Esophagus squamous epithelium (tissue), 5 donors: ENCODE data around the gene STIMATE. TPM values are rescaled to one million over a fixed set of nuclear protein-coding genes. Genes with fewer than 3 reads are reported as not detected.

Source experiments
- DNase-seq: peaks from one replicate; lab custom pipeline; 2025; lab: John Stamatoyannopoulos, UW
- H3K27ac ChIP-seq, 4 donors: fragments of 200-600 bp; sonication (generic); one replicate each; pipeline ENCODE4 v1.5.1; 2016 to 2019; ENCODE audit warnings: mild to moderate bottlenecking in 1 of 4
- H3K27me3 ChIP-seq, 4 donors: fragments of 200-600 bp; sonication (generic); 1 replicate in 3 of 4; 2 replicates in 1 of 4; pipeline versions ENCODE4 v1.5.1 to v1.6.0; 2017 to 2021; ENCODE audit warnings: antibody characterized with exemption in 1 of 4
- H3K36me3 ChIP-seq, 3 donors: fragments of 200-600 bp; sonication (generic); one replicate each; pipeline ENCODE4 v1.5.1; 2016 to 2019
- H3K4me1 ChIP-seq, 3 donors: fragments of 200-600 bp; sonication (generic); one replicate each; pipeline ENCODE4 v1.5.1; 2017 to 2019
- H3K4me3 ChIP-seq, 4 donors: fragments of 200-600 bp; sonication (generic); 1 replicate in 3 of 4; 2 replicates in 1 of 4; pipeline ENCODE4 v1.5.1; 2016 to 2019; ENCODE audit warnings: mild to moderate bottlenecking in 2 of 4, moderate library complexity in 1 of 4
- H3K9me3 ChIP-seq, 3 donors: fragments of 200-600 bp; sonication (generic); one replicate each; pipeline ENCODE4 v1.5.1; 2016 to 2019
- POLR2A ChIP-seq, 4 donors: fragments of 450-650 bp; IDR thresholded peaks; one replicate each; pipeline ENCODE4 v1.6.1; 2017; ENCODE audit warnings: antibody characterized with exemption in 4 of 4, mild to moderate bottlenecking in 4 of 4, moderate library complexity in 3 of 4
- WGBS, 2 donors: methylation state at CpG; one replicate each; pipeline ENCODE4 v1.1.5; 2018; 5-methylcytosine and 5-hydroxymethylcytosine counted together
- intact Hi-C: fragments of 100-400 bp; cut with DNase I; formaldehyde crosslinking; loops from one replicate; pipeline ENCODE4 v1.15.0; 2022
- total RNA-seq, 4 donors: library from RNA; depleted of rRNA; stranded (reverse); fragments of >200 nt; gene quantifications; one replicate each; pipeline ENCODE4 v1.1.0, GENCODE V29; 2016
- TF ChIP-seq, protein P1 (sequence below), 6 experiments: fragments of 450-650 bp in 4 of 6; fragments of 200-600 bp in 2 of 6; sonication (generic) in 2 of 6; IDR thresholded peaks; one replicate each; pipeline ENCODE4 v1.5.1; 2016 to 2019; ENCODE audit warnings: antibody characterized with exemption in 6 of 6, mild to moderate bottlenecking in 4 of 6, moderate library complexity in 4 of 6
- donor health status: DM: yes; HTN: yes; CAD: no.

STIMATE gene
- total RNA-seq, 4 donors from 2014 or later, result 7.0 to 14.7 (median 12.4) TPM

DNA sequence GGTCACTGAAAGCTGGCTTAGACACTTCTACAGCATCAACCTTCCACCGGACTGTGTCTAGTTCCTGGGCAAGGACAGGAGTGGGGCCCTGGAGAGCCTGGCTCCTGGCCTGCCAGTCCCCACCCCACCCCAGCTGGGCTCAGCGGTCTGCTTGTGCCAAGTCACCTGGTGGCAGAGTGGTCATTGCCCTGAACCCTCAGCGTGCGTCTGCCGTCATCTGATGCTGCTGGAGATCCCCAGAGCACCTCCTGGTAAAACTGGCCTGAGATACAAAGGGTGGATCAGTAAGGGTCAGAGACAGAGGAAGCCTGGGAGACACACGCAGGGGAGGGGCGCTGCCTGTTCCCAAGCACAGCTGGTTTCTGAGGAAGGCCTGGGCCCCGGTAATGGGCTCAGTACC lies 83.5 kb downstream of the STIMATE start:
- WGBS, 2 donors, result 70% methylated on average over 2 of the region's 8 CpGs; no CpG with 5 or more reads in 1 of the 2 donors
- no peaks in the 10 kb centered on the region for H3K27me3 ChIP-seq
- no peak for DNase-seq
- H3K9me3 ChIP-seq, result no peaks in the 10 kb centered on the region
- TF ChIP-seq POLR2A (IDR thresholded peaks at IDR 0.05), result no peak
- no peaks in the 10 kb centered on the region for H3K4me1 ChIP-seq
- H3K4me3 ChIP-seq, result no peak overlapping the region
- no peaks in the 10 kb centered on the region for H3K36me3 ChIP-seq
- no peak overlapping the region for H3K27ac ChIP-seq
- intact Hi-C loops, result no loop called here

DNA sequence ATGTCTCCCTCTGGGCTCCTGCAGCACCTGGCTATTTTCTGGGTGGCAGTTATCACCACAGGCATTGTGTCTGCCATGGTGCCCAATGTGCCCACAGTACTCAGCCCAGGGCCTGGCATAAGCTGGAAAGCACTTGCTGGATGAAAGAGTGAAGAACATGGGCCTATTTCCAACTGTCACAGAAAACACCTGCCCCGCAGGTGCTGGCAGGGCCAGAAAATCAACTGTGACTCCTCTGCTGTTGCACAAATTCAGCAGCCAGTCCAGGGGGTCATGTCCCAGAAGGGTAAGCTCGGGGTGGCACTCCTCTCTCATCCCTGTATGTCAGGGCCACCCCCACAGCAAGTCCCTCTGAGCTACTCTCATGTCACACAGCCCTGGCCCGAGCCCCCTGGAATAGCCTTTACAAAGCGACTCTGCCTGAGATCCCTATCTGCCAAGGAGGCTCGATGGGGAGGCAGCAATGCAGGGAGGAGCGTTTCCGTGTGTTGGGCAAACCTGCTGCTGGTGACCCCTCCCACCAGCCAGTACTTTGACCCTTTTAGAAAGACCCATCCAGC lies 85.8 kb downstream of the STIMATE start:
- Histone ChIP-seq H3K36me3 (no peaks in the 10 kb centered on the region), H3K27ac (no peak overlapping the region), H3K4me3 (no peak overlapping the region), H3K4me1 (no peaks in the 10 kb centered on the region), H3K9me3 (no peaks in the 10 kb centered on the region), H3K27me3 (no peaks in the 10 kb centered on the region)
- WGBS, 2 donors, result 69 to 85% methylated on average over 5 to 6 of the region's 7 CpGs
- intact Hi-C loops, result no loop called here
- TF ChIP-seq POLR2A (IDR thresholded peaks at IDR 0.05), result no peak
- TF ChIP-seq, protein P1, sequence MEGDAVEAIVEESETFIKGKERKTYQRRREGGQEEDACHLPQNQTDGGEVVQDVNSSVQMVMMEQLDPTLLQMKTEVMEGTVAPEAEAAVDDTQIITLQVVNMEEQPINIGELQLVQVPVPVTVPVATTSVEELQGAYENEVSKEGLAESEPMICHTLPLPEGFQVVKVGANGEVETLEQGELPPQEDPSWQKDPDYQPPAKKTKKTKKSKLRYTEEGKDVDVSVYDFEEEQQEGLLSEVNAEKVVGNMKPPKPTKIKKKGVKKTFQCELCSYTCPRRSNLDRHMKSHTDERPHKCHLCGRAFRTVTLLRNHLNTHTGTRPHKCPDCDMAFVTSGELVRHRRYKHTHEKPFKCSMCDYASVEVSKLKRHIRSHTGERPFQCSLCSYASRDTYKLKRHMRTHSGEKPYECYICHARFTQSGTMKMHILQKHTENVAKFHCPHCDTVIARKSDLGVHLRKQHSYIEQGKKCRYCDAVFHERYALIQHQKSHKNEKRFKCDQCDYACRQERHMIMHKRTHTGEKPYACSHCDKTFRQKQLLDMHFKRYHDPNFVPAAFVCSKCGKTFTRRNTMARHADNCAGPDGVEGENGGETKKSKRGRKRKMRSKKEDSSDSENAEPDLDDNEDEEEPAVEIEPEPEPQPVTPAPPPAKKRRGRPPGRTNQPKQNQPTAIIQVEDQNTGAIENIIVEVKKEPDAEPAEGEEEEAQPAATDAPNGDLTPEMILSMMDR (IDR thresholded peaks at IDR 0.05), result no peak
- no peak for DNase-seq

DNA sequence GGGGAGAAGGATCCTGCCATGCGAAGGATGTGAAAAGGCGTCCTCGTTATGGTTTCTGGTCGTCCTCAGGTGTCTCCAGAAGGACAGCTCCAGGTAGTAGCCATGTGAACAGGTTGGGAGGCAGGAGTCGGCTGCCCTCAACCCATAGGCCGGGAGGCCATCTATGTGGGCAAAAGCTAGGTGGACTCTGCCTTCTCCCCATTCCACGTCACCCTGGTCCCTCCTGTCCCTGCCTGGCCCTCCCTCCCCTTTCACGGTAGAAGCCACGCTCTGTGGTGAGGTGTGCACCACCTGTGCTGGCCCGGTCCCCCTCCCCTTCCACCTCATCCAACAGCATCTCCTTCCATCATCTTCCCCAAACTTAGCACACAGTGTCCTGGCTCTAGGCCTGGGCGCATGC lies 86.4 kb downstream of the STIMATE start:
- Histone ChIP-seq H3K27me3 (peaks cover 0 to under 1% (median 0%) of the 10 kb centered on the region in 4 donors), H3K4me1 (no peaks in the 10 kb centered on the region), H3K9me3 (no peaks in the 10 kb centered on the region), H3K4me3 (no peak overlapping the region), H3K27ac (no peak overlapping the region), H3K36me3 (no peaks in the 10 kb centered on the region)
- WGBS, 2 donors, result 83 to 86% methylated on average over 7 to 11 of the region's 11 CpGs
- intact Hi-C loops, result no loop called here
- no peak for DNase-seq
- TF ChIP-seq, protein P1 (IDR thresholded peaks at IDR 0.05), result no peak
- no peak for TF ChIP-seq POLR2A (IDR thresholded peaks at IDR 0.05)

DNA sequence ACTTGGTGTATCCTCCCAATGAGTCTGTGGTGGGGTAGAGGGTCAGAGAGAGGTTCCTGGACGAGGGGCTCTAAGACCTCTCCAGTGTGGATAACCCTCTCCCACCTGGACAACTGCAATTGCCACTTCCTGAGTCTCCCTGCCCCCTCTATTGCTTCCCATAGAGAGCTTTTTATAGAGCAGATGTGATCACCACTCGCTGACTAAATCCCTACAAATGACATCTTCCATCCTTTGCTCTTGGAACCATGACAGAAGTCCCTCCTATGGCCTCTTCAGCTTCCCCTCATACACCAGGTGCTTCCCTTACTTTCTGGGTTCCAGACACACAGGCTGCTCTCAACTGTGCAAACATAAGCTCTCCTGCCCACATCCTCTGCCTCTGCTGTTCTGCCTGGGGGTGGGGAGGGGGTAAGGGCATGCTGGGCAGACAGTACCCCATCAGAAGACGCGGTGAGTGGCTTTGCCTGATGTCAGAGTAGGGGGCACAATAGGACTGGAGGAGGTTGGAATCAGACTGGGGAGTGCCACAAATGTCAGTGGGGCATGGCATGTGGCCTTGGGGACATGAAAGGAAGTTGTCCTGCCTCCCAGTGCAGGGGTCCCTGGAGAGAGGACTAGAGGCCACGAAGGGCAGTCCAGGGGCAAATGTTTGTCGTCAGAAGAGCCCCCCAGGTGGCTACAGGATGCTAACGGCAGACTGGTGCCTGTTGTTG lies 87.5 kb downstream of the STIMATE start:
- intact Hi-C loops, result no loop called here
- no peaks in the 10 kb centered on the region for H3K9me3 ChIP-seq
- 39 to 51% methylated on average over 5 to 7 of the region's 7 CpGs for WGBS, 2 donors
- H3K27me3 ChIP-seq, result peaks cover 0 to 5% (median 0%) of the 10 kb centered on the region in 4 donors
- no peaks in the 10 kb centered on the region for H3K4me1 ChIP-seq
- H3K36me3 ChIP-seq, result no peaks in the 10 kb centered on the region
- no peak overlapping the region for H3K4me3 ChIP-seq
- no peak for TF ChIP-seq POLR2A (IDR thresholded peaks at IDR 0.05)
- TF ChIP-seq, protein P1 (IDR thresholded peaks at IDR 0.05), result no peak
- DNase-seq, result no peak
- no peak overlapping the region for H3K27ac ChIP-seq

DNA sequence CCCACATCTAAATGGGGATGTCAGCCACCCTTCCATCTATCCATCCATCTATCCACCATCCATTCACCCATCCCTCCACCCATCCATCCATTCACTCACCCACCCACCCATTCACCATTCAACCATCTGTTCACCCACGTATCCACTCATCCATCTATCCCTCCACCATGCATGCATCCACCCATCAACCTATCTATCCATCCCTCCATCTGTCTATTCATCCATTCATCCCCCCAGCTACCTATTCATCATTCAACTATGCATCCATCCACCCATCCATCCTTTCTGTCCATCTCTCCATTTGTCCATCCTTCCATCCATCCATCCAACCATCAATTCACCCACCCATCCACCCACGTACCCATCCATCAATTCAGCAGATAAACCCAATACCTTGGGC lies 88.2 kb downstream of the STIMATE start:
- WGBS, 2 donors, result 50 to 66% methylated on average over 2 of the region's 2 CpGs
- intact Hi-C loops, result no loop called here
- no peak for DNase-seq
- H3K27ac ChIP-seq, result no peak overlapping the region
- no peaks in the 10 kb centered on the region for H3K9me3 ChIP-seq
- no peaks in the 10 kb centered on the region for H3K36me3 ChIP-seq
- no peak for TF ChIP-seq POLR2A (IDR thresholded peaks at IDR 0.05)
- TF ChIP-seq, protein P1 (IDR thresholded peaks at IDR 0.05), result no peak
- H3K4me1 ChIP-seq, result no peaks in the 10 kb centered on the region
- no peak overlapping the region for H3K4me3 ChIP-seq
- peaks cover 0 to 5% (median 0%) of the 10 kb centered on the region in 4 donors for H3K27me3 ChIP-seq
